ENCODE data around the gene PRKCZ.

- TF ChIP-seq CTCF (IDR thresholded peaks at IDR 0.05; ENCODE audit: insufficient read depth, low read depth, low read length) (no peak), EZH2 (IDR thresholded peaks at IDR 0.05; ENCODE audit: insufficient read depth, low read length) (no peak)
Observed at GRCh38 chr1:2080884-2081283, 30.7 kb downstream of the PRKCZ start.

Measured in astrocyte (in vitro differentiated cells and primary cell).